Bladder microvascular endothelial cell (primary cell): ENCODE data around the gene TGIF2LY. TPM values are rescaled to one million over a fixed set of nuclear protein-coding genes. Genes with fewer than 3 reads are reported as not detected.

Experiments used
- total RNA-seq: library from RNA; depleted of rRNA; stranded (reverse); fragments of >200 nt; gene quantifications from 2 replicates; pipeline ENCODE4 v1.2.3, GENCODE V29; 2014

The TGIF2LY gene
- total RNA-seq = not detected in 2 replicates

GRCh38 chrY:3578767-3579166 lies at the start of gene TGIF2LY:
TGIF2LY (plus strand) TSS chrY:3579067; CDS start chrY:3579245, 178 bp downstream.

